Parathyroid adenoma (tissue), 2 donors: ENCODE measurements around the gene LBHD1.
"Not testable (repeated sequence)": the region's sequence is repeated elsewhere in the genome, so short reads cannot be mapped to it uniquely, and the experiment has no call there.

Experiments used
- H2AFZ ChIP-seq: fragments of 300-600 bp; sonication (generic); one replicate; pipeline ENCODE4 v1.7.0; 2017; ENCODE audit warnings: antibody characterized with exemption, mild to moderate bottlenecking
- H3K27ac ChIP-seq: fragments of 300-600 bp; sonication (generic); one replicate; pipeline ENCODE4 v1.7.0; 2017
- H3K27me3 ChIP-seq: fragments of 300-600 bp; sonication (generic); one replicate; pipeline ENCODE4 v1.7.0; 2017; ENCODE audit warnings: low read length; ENCODE audit not compliant: control insufficient read depth, insufficient read depth
- H3K36me3 ChIP-seq: fragments of 300-600 bp; sonication (generic); one replicate; pipeline ENCODE4 v1.7.0; 2017; ENCODE audit warnings: low read length; ENCODE audit not compliant: control insufficient read depth, insufficient read depth
- H3K4me1 ChIP-seq: fragments of 300-600 bp; sonication (generic); one replicate; pipeline ENCODE4 v1.7.0; 2017; ENCODE audit warnings: control low read depth
- H3K4me2 ChIP-seq: fragments of 300-600 bp; sonication (generic); one replicate; pipeline ENCODE4 v1.7.0; 2017; ENCODE audit warnings: low read length
- H3K4me3 ChIP-seq: fragments of 300-600 bp; sonication (generic); one replicate; pipeline ENCODE4 v1.7.0; 2017; ENCODE audit warnings: low read depth, low read length
- H3K79me2 ChIP-seq: fragments of 300-600 bp; sonication (generic); one replicate; pipeline ENCODE4 v1.7.0; 2017; ENCODE audit warnings: control low read depth
- H3K9ac ChIP-seq: fragments of 300-600 bp; sonication (generic); one replicate; pipeline ENCODE4 v1.7.0; 2017; ENCODE audit warnings: mild to moderate bottlenecking
- H3K9me3 ChIP-seq: fragments of 300-600 bp; sonication (generic); one replicate; pipeline ENCODE4 v1.7.0; 2017; ENCODE audit warnings: low read length; ENCODE audit not compliant: control insufficient read depth
- CTCF ChIP-seq: fragments of 300-600 bp; sonication (generic); IDR thresholded peaks from one replicate; pipeline ENCODE4 v1.7.0; 2017; ENCODE audit warnings: antibody characterized with exemption, mild to moderate bottlenecking
- donor health status: primary hyperparathyroidism.

Gene LBHD1

GRCh38 chr11:62702246-62702645, 30.2 kb upstream of the LBHD1 start:
- Histone ChIP-seq H3K4me1 (peaks cover 5% of the 10 kb centered on the region), H3K27ac (no peak overlapping the region), H3K9ac (no peak overlapping the region), H3K27me3 (no peaks in the 10 kb centered on the region), H3K9me3 (no peaks in the 10 kb centered on the region), H2AFZ (no peak overlapping the region), H3K4me2 (no peak overlapping the region), H3K4me3 (no peak overlapping the region), H3K79me2 (peaks cover 3% of the 10 kb centered on the region), H3K36me3 (no peaks in the 10 kb centered on the region)
- no peak for TF ChIP-seq CTCF

- Histone ChIP-seq H3K9me3 (no peaks in the 10 kb centered on the region), H3K9ac (no peak overlapping the region), H3K79me2 (peaks cover 3% of the 10 kb centered on the region), H2AFZ (no peak overlapping the region), H3K4me2 (no peak overlapping the region), H3K36me3 (no peaks in the 10 kb centered on the region), H3K27me3 (no peaks in the 10 kb centered on the region), H3K4me3 (no peak overlapping the region), H3K4me1 (no peaks in the 10 kb centered on the region), H3K27ac (no peak overlapping the region)
- peak; percentile 56 for TF ChIP-seq CTCF
These were observed 22.5 kb upstream of the LBHD1 start for GRCh38 chr11:62694455-62695167.

DNA sequence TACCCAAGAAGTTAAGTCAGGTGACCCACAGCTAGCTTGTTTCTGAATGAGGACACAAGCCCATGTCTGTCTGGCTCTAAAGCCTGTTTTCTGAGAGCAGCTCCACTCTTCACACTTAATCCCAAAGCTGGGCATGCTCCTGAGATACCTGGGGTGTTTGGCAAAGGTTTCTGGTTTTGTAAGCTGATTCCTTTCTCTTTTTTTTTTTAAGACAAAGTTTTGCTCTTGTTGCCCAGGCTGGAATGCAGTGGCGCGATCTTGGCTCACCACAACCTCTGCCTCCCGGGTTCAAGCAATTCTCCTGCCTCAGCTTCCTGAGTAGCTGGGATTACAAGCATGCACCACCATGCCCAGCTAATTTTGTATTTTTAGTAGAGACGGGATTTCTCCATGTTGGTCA, 21.6 kb upstream of the LBHD1 start:
- not testable (repeated sequence) for H3K4me1 ChIP-seq, H3K27ac ChIP-seq, H3K4me3 ChIP-seq, H2AFZ ChIP-seq, H3K9me3 ChIP-seq, H3K9ac ChIP-seq, H3K27me3 ChIP-seq, H3K4me2 ChIP-seq, H3K79me2 ChIP-seq, H3K36me3 ChIP-seq

GRCh38 chr11:62689421-62690183, 17.5 kb upstream of the LBHD1 start, which contains the start of gene LRRN4CL:
Gene LRRN4CL, minus strand, starts transcription at chr11:62689530. Its CDS starts 1,022 bp downstream, at chr11:62688508.
- H3K27me3 ChIP-seq, result no peaks in the 10 kb centered on the region
- H3K9ac ChIP-seq, result no peak within 1 kb of the TSS
- H3K4me3 ChIP-seq, result no peak within 1 kb of the TSS
- no peak within 1 kb of the TSS for H3K4me2 ChIP-seq
- H3K79me2 ChIP-seq, result no peaks in the 10 kb centered on the region
- no peak for TF ChIP-seq CTCF
- no peaks in the 10 kb centered on the region for H3K36me3 ChIP-seq
- H3K27ac ChIP-seq, result no peak within 1 kb of the TSS
- no peak within 1 kb of the TSS for H2AFZ ChIP-seq
- no peaks in the 10 kb centered on the region for H3K4me1 ChIP-seq
- no peaks in the 10 kb centered on the region for H3K9me3 ChIP-seq

GRCh38 chr11:62688491-62688890, 16.4 kb upstream of the LBHD1 start:
- TF ChIP-seq CTCF, result no peak
- H3K4me1 ChIP-seq, result no peaks in the 10 kb centered on the region
- H3K36me3 ChIP-seq, result no peaks in the 10 kb centered on the region
- H3K9ac ChIP-seq, result no peak overlapping the region
- no peaks in the 10 kb centered on the region for H3K27me3 ChIP-seq
- H3K9me3 ChIP-seq, result no peaks in the 10 kb centered on the region
- H3K79me2 ChIP-seq, result no peaks in the 10 kb centered on the region
- no peak overlapping the region for H3K4me2 ChIP-seq
- H3K4me3 ChIP-seq, result no peak overlapping the region
- H2AFZ ChIP-seq, result no peak overlapping the region
- H3K27ac ChIP-seq, result no peak overlapping the region
